A673 (cell line): ENCODE results near the gene KLF7. TPM values are rescaled to one million over a fixed set of nuclear protein-coding genes. Genes with fewer than 3 reads are reported as not detected.

Experiments
- BruUV-seq: library from RNA; stranded (reverse); fragments of 400-500 nt; replicated peaks from 2 replicates; lab custom pipeline; 2021; lab: Mats Ljungman, UMichigan
- CTCF ChIA-PET: fragments of 300-600 bp; sonication (Branson Sonifier 250); formaldehyde crosslinking; loops from one replicate; lab custom pipeline; 2022; ENCODE audit warnings: antibody characterized with exemption; lab: Charles Lee
- POLR2A ChIA-PET: fragments of 300-600 bp; sonication (Branson Sonifier 250); formaldehyde crosslinking; loops from one replicate; lab custom pipeline; 2022; ENCODE audit warnings: antibody characterized with exemption; ENCODE audit not compliant: low non-redundant PET; lab: Charles Lee
- DNase-seq: peaks from one replicate; pipeline ENCODE4 v3.0.0-alpha.2; 2015; ENCODE audit warnings: low spot score
- H3K27ac ChIP-seq: fragments of 200-600 bp; sonication (generic); 2 replicates; pipeline ENCODE4 v1.5.1; 2016; ENCODE audit warnings: mixed run types, low read depth, mild to moderate bottlenecking, mixed read lengths, antibody characterized with exemption, low read length; ENCODE audit not compliant: poor library complexity, severe bottlenecking
- H3K27me3 ChIP-seq: fragments of 200-600 bp; sonication (generic); replicated peaks from 2 replicates; pipeline ENCODE4 v1.6.1; 2017; ENCODE audit warnings: mixed run types, low read depth, mild to moderate bottlenecking, mixed read lengths, antibody characterized with exemption, low read length; ENCODE audit not compliant: insufficient read depth, poor library complexity
- H3K36me3 ChIP-seq: fragments of 200-600 bp; sonication (generic); 2 replicates; pipeline ENCODE4 v1.6.1; 2016; ENCODE audit warnings: mixed run types, mild to moderate bottlenecking, mixed read lengths, antibody characterized with exemption, low read length; ENCODE audit not compliant: insufficient read depth, poor library complexity, severe bottlenecking
- H3K4me1 ChIP-seq: fragments of 200-600 bp; sonication (generic); 2 replicates; pipeline ENCODE4 v1.6.1; 2017; ENCODE audit warnings: mixed run types, mild to moderate bottlenecking, mixed read lengths, antibody characterized with exemption, low read length; ENCODE audit not compliant: insufficient read depth, poor library complexity, severe bottlenecking
- H3K4me3 ChIP-seq: fragments of 200-600 bp; sonication (generic); 2 replicates; pipeline ENCODE4 v1.5.1; 2016; ENCODE audit warnings: low read depth, mixed run types, mild to moderate bottlenecking, mixed read lengths, low read length; ENCODE audit not compliant: poor library complexity, severe bottlenecking
- H3K9me3 ChIP-seq: fragments of 200-600 bp; sonication (generic); 2 replicates; pipeline ENCODE4 v1.6.1; 2016; ENCODE audit warnings: mixed run types, low read depth, mild to moderate bottlenecking, mixed read lengths, antibody characterized with exemption, low read length; ENCODE audit not compliant: poor library complexity, severe bottlenecking
- EZH2 ChIP-seq: fragments of 200-600 bp; sonication (generic); IDR thresholded peaks from 2 replicates; pipeline ENCODE4 v1.6.1; 2017; ENCODE audit warnings: borderline replicate concordance, low read depth, mild to moderate bottlenecking, mixed read lengths, antibody characterized with exemption, low read length; ENCODE audit not compliant: poor library complexity, severe bottlenecking
- intact Hi-C: fragments of 100-400 bp; cut with micrococcal nuclease; formaldehyde crosslinking; loops from one replicate; pipeline ENCODE4 v1.10.0; 2022; ENCODE audit not compliant: unreplicated experiment
- total RNA-seq: library from RNA; stranded (reverse); gene quantifications from 2 replicates; pipeline ENCODE4 v1.2.3, GENCODE V29; 2021
- TF ChIP-seq, protein P1 (sequence below): fragments of 300-800, 200-600 bp; sonication (generic); conservative IDR thresholded peaks from 2 replicates; pipeline ENCODE4 v1.5.1; 2017; ENCODE audit warnings: low read depth, mild to moderate bottlenecking, antibody characterized with exemption, low read length, moderate library complexity, mixed read lengths

Gene KLF7
- total RNA-seq, 1 experiment from 2014 or later: 16.4 TPM

DNA sequence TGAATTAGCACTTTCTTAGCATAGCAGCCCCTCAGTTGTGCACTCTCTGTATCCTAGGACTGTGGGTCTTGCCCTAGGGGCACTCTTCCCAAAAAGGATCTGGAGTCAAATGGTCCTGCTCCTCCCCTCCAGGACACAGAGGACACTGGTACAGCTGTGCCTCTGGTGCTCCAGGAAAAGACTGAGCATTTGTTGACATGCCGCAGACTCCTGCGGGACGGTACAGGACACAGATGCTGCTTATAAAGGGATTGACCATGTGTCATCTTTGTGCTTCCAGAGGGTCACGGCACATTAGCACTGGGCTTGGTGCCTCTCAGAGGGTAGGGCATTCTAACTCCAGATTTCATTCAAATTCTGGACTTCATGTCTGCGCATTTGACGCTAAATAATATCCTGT lies 110.5 kb downstream of the KLF7 start:
- no TSS peak for BruUV-seq
- H3K36me3 ChIP-seq: no peaks in the 10 kb centered on the region
- ChIA-PET POLR2A (no interaction called here), CTCF (no interaction called here)
- DNase-seq: no peak
- H3K27me3 ChIP-seq: no peaks in the 10 kb centered on the region
- no peak overlapping the region for H3K27ac ChIP-seq
- intact Hi-C loops: no loop called here
- H3K4me1 ChIP-seq: no peaks in the 10 kb centered on the region
- no peak for TF ChIP-seq EZH2
- TF ChIP-seq, protein P1, sequence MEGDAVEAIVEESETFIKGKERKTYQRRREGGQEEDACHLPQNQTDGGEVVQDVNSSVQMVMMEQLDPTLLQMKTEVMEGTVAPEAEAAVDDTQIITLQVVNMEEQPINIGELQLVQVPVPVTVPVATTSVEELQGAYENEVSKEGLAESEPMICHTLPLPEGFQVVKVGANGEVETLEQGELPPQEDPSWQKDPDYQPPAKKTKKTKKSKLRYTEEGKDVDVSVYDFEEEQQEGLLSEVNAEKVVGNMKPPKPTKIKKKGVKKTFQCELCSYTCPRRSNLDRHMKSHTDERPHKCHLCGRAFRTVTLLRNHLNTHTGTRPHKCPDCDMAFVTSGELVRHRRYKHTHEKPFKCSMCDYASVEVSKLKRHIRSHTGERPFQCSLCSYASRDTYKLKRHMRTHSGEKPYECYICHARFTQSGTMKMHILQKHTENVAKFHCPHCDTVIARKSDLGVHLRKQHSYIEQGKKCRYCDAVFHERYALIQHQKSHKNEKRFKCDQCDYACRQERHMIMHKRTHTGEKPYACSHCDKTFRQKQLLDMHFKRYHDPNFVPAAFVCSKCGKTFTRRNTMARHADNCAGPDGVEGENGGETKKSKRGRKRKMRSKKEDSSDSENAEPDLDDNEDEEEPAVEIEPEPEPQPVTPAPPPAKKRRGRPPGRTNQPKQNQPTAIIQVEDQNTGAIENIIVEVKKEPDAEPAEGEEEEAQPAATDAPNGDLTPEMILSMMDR: no peak
- H3K4me3 ChIP-seq: no peak overlapping the region
- no peaks in the 10 kb centered on the region for H3K9me3 ChIP-seq

GRCh38 chr2:207054521-207054920 lies 111.2 kb downstream of the KLF7 start:
- Histone ChIP-seq H3K36me3 (no peaks in the 10 kb centered on the region), H3K27me3 (no peaks in the 10 kb centered on the region), H3K4me1 (no peaks in the 10 kb centered on the region), H3K9me3 (no peaks in the 10 kb centered on the region), H3K4me3 (no peak overlapping the region), H3K27ac (no peak overlapping the region)
- BruUV-seq: no TSS peak
- ChIA-PET POLR2A (no interaction called here), CTCF (no interaction called here)
- DNase-seq: no peak
- TF ChIP-seq, protein P1: no peak
- TF ChIP-seq EZH2: no peak
- intact Hi-C loops: no loop called here

GRCh38 chr2:207051385-207051965 lies 114.3 kb downstream of the KLF7 start:
- no peak for DNase-seq
- no peak overlapping the region for H3K4me3 ChIP-seq
- H3K27ac ChIP-seq: no peak overlapping the region
- BruUV-seq: no TSS peak
- TF ChIP-seq EZH2: no peak
- TF ChIP-seq, protein P1: no peak
- intact Hi-C loops: no loop called here
- no peaks in the 10 kb centered on the region for H3K27me3 ChIP-seq
- CTCF ChIA-PET: no interaction called here
- H3K9me3 ChIP-seq: no peaks in the 10 kb centered on the region
- peaks cover 12% of the 10 kb centered on the region for H3K4me1 ChIP-seq
- POLR2A ChIA-PET: no interaction called here
- no peaks in the 10 kb centered on the region for H3K36me3 ChIP-seq
